Right lobe of liver (tissue), 6 donors: ENCODE data around the gene STOM. TPM values are rescaled to one million over a fixed set of nuclear protein-coding genes. Genes with fewer than 3 reads are reported as not detected.
"Not testable (repeated sequence)": the region's sequence is repeated elsewhere in the genome, so short reads cannot be mapped to it uniquely, and the experiment has no call there.

Source experiments
- ATAC-seq, 4 donors: fragments of 200-7000 bp; cut with Tn5 transposase; one replicate each; pipeline ENCODE4 v1.9.1; 2020; ENCODE audit warnings: mild to moderate bottlenecking in 4 of 4, moderate library complexity in 4 of 4
- DNase-seq, 3 donors: peaks; one replicate each; pipeline ENCODE4 v3.0.0-alpha.2; 2020
- H3K27ac ChIP-seq, 3 donors: fragments of 200-600 bp; one replicate each; pipeline ENCODE4 v1.8.0; 2022
- H3K27me3 ChIP-seq, 2 donors: fragments of 200-600 bp; one replicate each; pipeline ENCODE4 v1.8.0; 2022
- H3K36me3 ChIP-seq, 4 donors: fragments of 200-600 bp; sonication (generic) in 1 of 4; one replicate each; pipeline versions ENCODE4 v1.5.1 to v1.8.0; 2017 to 2022; ENCODE audit warnings: control low read depth in 1 of 4
- H3K4me1 ChIP-seq, 4 donors: fragments of 200-600 bp; sonication (generic) in 1 of 4; one replicate each; pipeline versions ENCODE4 v1.5.1 to v1.8.0; 2017 to 2022; ENCODE audit warnings: control low read depth in 1 of 4
- H3K4me3 ChIP-seq, 3 donors: fragments of 200-600 bp; one replicate each; pipeline ENCODE4 v1.8.0; 2022
- H3K9me3 ChIP-seq, 4 donors: fragments of 200-600 bp; sonication (generic) in 1 of 4; one replicate each; pipeline versions ENCODE4 v1.5.1 to v1.8.0; 2017 to 2022; ENCODE audit warnings: control low read depth in 1 of 4
- POLR2A ChIP-seq: fragments of 450-650 bp; IDR thresholded peaks from one replicate; pipeline ENCODE4 v1.6.1; 2017; ENCODE audit warnings: antibody characterized with exemption, mild to moderate bottlenecking
- WGBS: methylation state at CpG from one replicate; pipeline ENCODE4 v1.1.6; 2018; ENCODE audit warnings: low coverage, low lambda C conversion rate; ENCODE audit not compliant: insufficient coverage; ENCODE audit errors: missing lambda C conversion rate; 5-methylcytosine and 5-hydroxymethylcytosine counted together
- intact Hi-C, 2 donors: fragments of 100-400 bp; cut with DNase I; formaldehyde crosslinking; loops; one replicate each; pipeline versions ENCODE4 v1.11.2 to v1.14.1; 2022
- total RNA-seq, 6 experiments: library from RNA; depleted of rRNA in 2 of 6; stranded (reverse); fragments of >200 nt in 2 of 6; fragmentation: NEBNext Ultra II Directional in 3 of 6; extraction: Animal tissue kit (Norgen Biotek cat#: 25700) in 3 of 6; gene quantifications; one replicate each; pipeline versions ENCODE4 v1.1.0 to v1.2.4, GENCODE V29; 2016 to 2023
- TF ChIP-seq, protein P1 (sequence below), 4 donors: fragments of 200-600 bp in 3 of 4; fragments of 450-650 bp in 1 of 4; IDR thresholded peaks; one replicate each; pipeline versions ENCODE4 v1.5.1 to v1.8.0; 2016 to 2022; ENCODE audit warnings: antibody characterized with exemption in 4 of 4, mild to moderate bottlenecking in 2 of 4
- donor health status: DM: no; HTN: yes; CAD: no.
- donor health status: DM: no; HTN: no; CAD: no.
- donor health status: DM: no; HTN: no; CAD: no.
- donor health status: DM: no; HTN: yes; CAD: no.
- donor health status: DM: no; HTN: yes; CAD: no.

The STOM gene
- total RNA-seq, 6 experiments from 2014 or later, result 232 to 655 (median 443) TPM

DNA sequence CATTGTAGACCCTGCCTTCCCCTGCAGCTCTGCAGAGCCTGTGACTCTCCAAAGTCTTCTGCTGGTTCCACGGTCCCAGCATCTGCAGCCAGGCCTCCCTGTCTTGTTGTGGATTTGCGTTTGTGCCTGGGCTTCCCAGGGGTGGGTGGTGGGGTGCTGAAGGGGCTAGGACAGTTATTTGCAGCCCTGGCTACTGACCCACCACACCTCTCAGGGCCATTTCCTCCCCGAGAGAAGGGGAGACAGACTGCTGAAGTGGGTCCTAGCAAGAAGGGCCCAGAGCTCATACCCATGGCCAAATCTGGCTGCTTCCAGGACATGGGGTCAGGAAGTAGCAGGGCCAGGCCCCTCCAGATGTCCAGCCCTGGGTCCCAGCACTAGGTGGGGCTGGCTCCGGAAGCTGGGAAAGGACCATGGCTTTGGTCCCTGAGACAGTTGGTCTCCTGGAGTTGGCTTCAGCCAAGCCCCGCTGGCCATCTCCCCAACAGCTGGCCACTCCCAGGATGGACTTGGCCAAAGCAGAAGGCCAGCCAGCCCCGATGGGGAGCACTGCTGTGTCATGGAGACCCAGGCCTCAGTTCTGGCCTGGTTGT is 75.8 kb downstream of the STOM start:
- H3K27ac ChIP-seq, result no peak overlapping the region
- intact Hi-C loops, result no loop called here
- WGBS, result no CpG with 5 or more reads among the region's 6 CpGs
- no peak overlapping the region for H3K4me3 ChIP-seq
- peaks cover 0 to 13% (median under 1%) of the 10 kb centered on the region in 4 donors for H3K4me1 ChIP-seq
- H3K36me3 ChIP-seq, result no peaks in the 10 kb centered on the region
- no peaks in the 10 kb centered on the region for H3K27me3 ChIP-seq
- TF ChIP-seq, protein P1, sequence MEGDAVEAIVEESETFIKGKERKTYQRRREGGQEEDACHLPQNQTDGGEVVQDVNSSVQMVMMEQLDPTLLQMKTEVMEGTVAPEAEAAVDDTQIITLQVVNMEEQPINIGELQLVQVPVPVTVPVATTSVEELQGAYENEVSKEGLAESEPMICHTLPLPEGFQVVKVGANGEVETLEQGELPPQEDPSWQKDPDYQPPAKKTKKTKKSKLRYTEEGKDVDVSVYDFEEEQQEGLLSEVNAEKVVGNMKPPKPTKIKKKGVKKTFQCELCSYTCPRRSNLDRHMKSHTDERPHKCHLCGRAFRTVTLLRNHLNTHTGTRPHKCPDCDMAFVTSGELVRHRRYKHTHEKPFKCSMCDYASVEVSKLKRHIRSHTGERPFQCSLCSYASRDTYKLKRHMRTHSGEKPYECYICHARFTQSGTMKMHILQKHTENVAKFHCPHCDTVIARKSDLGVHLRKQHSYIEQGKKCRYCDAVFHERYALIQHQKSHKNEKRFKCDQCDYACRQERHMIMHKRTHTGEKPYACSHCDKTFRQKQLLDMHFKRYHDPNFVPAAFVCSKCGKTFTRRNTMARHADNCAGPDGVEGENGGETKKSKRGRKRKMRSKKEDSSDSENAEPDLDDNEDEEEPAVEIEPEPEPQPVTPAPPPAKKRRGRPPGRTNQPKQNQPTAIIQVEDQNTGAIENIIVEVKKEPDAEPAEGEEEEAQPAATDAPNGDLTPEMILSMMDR (IDR thresholded peaks at IDR 0.05), result no peak
- TF ChIP-seq POLR2A, result no peak
- no peak for ATAC-seq
- DNase-seq, result no peak
- H3K9me3 ChIP-seq, result no peaks in the 10 kb centered on the region

DNA sequence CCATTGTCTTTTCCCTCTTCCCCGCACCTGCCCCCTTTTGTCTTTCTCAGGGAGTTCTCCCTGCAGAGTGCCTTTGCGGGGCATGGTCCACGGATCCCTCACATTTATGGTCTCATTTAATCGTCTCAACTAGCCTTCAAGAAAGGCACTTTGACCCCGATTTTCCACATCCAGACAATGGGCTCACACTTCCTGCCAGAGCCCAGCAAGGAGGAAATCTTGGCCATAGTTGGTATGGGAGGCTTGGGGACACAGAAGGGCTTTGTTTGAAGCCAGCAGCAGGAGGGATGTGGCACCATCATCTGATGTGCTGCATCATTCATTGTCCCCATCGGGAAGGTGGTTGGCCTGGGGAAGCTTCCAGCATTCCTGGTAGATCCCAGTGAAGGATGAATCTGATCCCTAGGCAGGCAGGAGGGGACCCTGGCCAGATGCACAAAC is 77.2 kb downstream of the STOM start:
- intact Hi-C loops, result no loop called here
- no peaks in the 10 kb centered on the region for H3K36me3 ChIP-seq
- no peak for TF ChIP-seq POLR2A
- TF ChIP-seq, protein P1 (IDR thresholded peaks at IDR 0.05), result no peak
- no peak for DNase-seq
- H3K27ac ChIP-seq, result no peak overlapping the region
- peaks cover 0 to 13% (median under 1%) of the 10 kb centered on the region in 4 donors for H3K4me1 ChIP-seq
- H3K9me3 ChIP-seq, result no peaks in the 10 kb centered on the region
- no peak for ATAC-seq
- WGBS, result 67% methylated on average over 5 of the region's 6 CpGs
- no peak overlapping the region for H3K4me3 ChIP-seq
- no peaks in the 10 kb centered on the region for H3K27me3 ChIP-seq

DNA sequence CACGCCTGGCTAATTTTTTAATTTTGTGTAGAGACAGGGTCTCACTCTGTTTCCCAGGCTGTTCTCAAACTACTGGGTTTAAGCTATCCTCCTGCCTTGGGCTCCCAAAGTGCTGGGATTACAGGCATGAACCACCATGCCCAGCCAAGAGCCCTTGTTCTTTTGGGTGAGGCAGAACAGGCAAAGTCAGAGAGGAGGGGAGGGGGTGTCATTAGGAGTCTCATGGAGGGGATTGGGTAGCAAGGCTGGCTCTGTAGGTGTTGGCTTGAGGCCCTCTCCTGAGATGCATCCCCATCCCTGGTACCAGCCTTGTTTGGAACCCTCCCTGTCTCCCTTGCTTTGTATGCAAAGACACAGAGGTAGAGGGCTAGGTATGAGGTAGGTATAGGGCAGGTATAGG is 78.0 kb downstream of the STOM start:
- no peak overlapping the region for H3K4me3 ChIP-seq
- no peak for DNase-seq
- no peaks in the 10 kb centered on the region for H3K9me3 ChIP-seq
- no peak for TF ChIP-seq POLR2A
- TF ChIP-seq, protein P1 (IDR thresholded peaks at IDR 0.05), result no peak
- intact Hi-C loops, result no loop called here
- H3K27ac ChIP-seq, result no peak overlapping the region
- WGBS, result 80% methylated on average over 1 of the region's 1 CpG
- H3K36me3 ChIP-seq, result no peaks in the 10 kb centered on the region
- H3K4me1 ChIP-seq, result peaks cover 0 to 13% (median 0%) of the 10 kb centered on the region in 4 donors
- ATAC-seq, result no peak
- H3K27me3 ChIP-seq, result no peaks in the 10 kb centered on the region

DNA sequence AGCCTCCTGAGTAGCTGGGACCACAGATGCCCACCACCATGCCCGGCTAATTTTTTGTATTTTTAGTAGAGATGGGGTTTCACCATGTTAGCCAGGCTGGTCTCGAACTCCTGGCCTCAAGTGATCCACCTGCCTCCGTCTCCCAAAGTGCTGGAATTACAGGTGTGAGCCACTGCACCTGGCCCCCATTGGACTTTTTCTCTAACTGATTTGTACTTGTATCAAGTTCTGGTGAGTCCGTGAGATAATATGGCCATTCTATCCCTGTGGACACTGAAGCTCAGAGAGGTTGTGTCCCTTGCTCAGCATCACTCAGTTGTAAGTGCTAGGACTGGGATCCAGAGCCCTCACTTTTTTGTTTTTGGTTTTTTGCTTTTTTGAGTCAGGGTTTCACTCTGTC is 78.5 kb downstream of the STOM start:
- H3K4me1 ChIP-seq, result peaks cover 0 to 13% (median 0%) of the 10 kb centered on the region in 4 donors

DNA sequence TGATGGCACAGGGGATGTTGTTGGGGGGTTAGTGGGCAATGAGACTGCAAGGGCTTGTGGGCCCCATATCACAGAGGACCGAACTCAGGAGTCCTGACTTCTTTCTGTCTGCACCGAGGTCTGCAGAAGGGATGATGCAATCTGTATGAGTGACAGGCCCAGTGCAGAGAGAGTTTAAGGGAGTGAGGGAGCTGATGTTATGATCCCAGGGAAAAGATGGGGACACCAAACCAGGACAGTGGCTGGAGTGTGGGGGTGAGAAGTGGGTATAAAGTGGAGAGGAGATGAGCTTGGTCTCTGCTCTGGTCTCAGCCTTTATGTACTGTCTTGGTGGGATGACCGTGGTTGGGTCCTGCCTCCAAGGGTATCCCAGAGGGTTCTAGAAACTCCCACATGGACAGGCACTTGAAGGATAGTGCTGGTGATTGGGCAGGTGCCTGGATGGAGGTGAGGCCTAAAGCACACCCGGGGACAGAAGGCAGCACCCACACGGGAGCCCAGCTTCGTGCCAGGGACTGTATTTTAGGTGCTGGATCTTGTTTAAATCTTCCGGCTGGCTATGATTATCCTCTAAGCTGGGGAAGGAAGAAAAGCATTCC is 80.2 kb downstream of the STOM start:
- no peak for TF ChIP-seq POLR2A
- TF ChIP-seq, protein P1 (IDR thresholded peaks at IDR 0.05), result no peak
- Histone ChIP-seq H3K4me3 (no peak overlapping the region), H3K27me3 (no peaks in the 10 kb centered on the region), H3K9me3 (no peaks in the 10 kb centered on the region), H3K4me1 (no peaks in the 10 kb centered on the region), H3K27ac (peak overlapping the region in 1 of 3 donors; percentile 33), H3K36me3 (no peaks in the 10 kb centered on the region)
- no peak for DNase-seq
- intact Hi-C loops, result no loop called here
- WGBS, result 73% methylated on average over 6 of the region's 7 CpGs
- ATAC-seq, result no peak

More for the DNA sequence above, 78.5 kb downstream of the STOM start:
- H3K9me3 ChIP-seq, H3K27ac ChIP-seq, ATAC-seq, intact Hi-C loops, DNase-seq, H3K27me3 ChIP-seq, H3K4me3 ChIP-seq, H3K36me3 ChIP-seq: not testable (repeated sequence)
- WGBS, result 69% methylated on average over 4 of the region's 4 CpGs
